Measurements from ENCODE around the gene FOCAD. TPM values are rescaled to one million over a fixed set of nuclear protein-coding genes. Genes with fewer than 3 reads are reported as not detected.

Gene FOCAD
- total RNA-seq, 1 donor from 2014 or later, result 146 TPM

DNA sequence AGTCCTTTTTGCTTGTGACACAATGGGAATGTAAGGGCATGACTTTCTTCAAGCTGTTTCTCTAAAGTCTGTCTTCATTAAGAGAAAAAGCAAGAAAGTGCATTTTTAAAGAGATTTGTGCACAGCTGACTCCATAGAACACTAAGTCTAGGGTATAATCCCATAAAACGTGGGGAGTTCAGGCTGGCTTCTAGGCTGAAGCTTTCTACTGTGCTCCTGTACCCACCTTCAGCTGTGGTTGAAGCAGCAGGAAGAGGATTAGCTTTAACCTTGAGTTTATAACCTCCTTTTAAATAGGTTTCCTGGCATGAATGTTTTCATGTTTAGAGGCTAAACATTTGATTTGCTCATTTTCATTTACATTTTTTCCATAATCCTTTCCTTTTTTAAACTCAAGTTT, 220.9 kb downstream of the FOCAD start:
- Mint-ChIP-seq H3K27ac (no peak overlapping the region), H3K27me3 (ENCODE audit: insufficient read depth, low read depth) (no peaks in the 10 kb centered on the region), H3K4me1 (peaks cover 20% of the 10 kb centered on the region), H3K36me3 (no peaks in the 10 kb centered on the region), H3K9me3 (no peaks in the 10 kb centered on the region), H3K4me3 (no peak overlapping the region)
- DNase-seq (ENCODE audit: low spot score), result no peak
- TF ChIP-seq EZH2phosphoT487 (IDR thresholded peaks at IDR 0.05) (no peak), EZH2 (IDR thresholded peaks at IDR 0.05) (no peak)
- TF ChIP-seq, protein P1, sequence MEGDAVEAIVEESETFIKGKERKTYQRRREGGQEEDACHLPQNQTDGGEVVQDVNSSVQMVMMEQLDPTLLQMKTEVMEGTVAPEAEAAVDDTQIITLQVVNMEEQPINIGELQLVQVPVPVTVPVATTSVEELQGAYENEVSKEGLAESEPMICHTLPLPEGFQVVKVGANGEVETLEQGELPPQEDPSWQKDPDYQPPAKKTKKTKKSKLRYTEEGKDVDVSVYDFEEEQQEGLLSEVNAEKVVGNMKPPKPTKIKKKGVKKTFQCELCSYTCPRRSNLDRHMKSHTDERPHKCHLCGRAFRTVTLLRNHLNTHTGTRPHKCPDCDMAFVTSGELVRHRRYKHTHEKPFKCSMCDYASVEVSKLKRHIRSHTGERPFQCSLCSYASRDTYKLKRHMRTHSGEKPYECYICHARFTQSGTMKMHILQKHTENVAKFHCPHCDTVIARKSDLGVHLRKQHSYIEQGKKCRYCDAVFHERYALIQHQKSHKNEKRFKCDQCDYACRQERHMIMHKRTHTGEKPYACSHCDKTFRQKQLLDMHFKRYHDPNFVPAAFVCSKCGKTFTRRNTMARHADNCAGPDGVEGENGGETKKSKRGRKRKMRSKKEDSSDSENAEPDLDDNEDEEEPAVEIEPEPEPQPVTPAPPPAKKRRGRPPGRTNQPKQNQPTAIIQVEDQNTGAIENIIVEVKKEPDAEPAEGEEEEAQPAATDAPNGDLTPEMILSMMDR (IDR thresholded peaks at IDR 0.05), result no peak
- no peak overlapping the region for H3K4me3 ChIP-seq
- H2AFZ ChIP-seq (replicated peaks), result no peak overlapping the region
- no peaks in the 10 kb centered on the region for H3F3A ChIP-seq (ENCODE audit: low read depth)
- no peaks in the 10 kb centered on the region for H3K27me3 ChIP-seq
- H3K79me2 ChIP-seq (ENCODE audit: low read depth), result no peaks in the 10 kb centered on the region
- H3K36me3 ChIP-seq, result no peaks in the 10 kb centered on the region
- peaks cover 10% of the 10 kb centered on the region for H3K4me1 ChIP-seq
- no peak overlapping the region for H3K4me2 ChIP-seq
- no peak overlapping the region for H3K9ac ChIP-seq
- no peaks in the 10 kb centered on the region for H4K20me1 ChIP-seq (ENCODE audit: low read depth)
- H3K27ac ChIP-seq, result no peak overlapping the region
- no peaks in the 10 kb centered on the region for H3K9me3 ChIP-seq (ENCODE audit: low read depth)

DNA sequence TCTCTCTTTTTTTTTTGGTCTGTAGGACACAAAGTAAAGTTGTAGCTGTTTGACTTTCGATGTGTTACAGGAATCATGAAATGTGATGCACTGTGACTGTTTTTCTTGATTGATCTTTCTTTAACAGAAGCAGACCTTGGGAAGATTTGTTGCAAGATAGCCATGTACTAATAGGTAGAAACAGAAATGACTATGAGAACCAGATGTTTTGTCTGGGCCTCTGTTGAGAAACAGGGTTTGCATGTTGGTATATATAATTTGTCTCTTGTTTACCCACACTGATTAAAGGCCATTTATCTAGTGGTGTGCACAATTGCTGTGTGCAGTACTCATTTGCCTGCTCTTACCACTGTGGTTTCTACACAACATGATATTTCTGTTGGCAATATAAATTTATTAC, 222.3 kb downstream of the FOCAD start:
- Histone ChIP-seq H3K27ac (no peak overlapping the region), H3K36me3 (no peaks in the 10 kb centered on the region), H3K27me3 (no peaks in the 10 kb centered on the region), H3K4me2 (no peak overlapping the region), H2AFZ (replicated peaks) (no peak overlapping the region), H3K9ac (no peak overlapping the region), H3K4me1 (peaks cover 10% of the 10 kb centered on the region), H3K4me3 (no peak overlapping the region), H4K20me1 (ENCODE audit: low read depth) (no peaks in the 10 kb centered on the region), H3F3A (ENCODE audit: low read depth) (no peaks in the 10 kb centered on the region), H3K79me2 (ENCODE audit: low read depth) (no peaks in the 10 kb centered on the region), H3K9me3 (ENCODE audit: low read depth) (no peaks in the 10 kb centered on the region)
- Mint-ChIP-seq H3K9me3 (no peaks in the 10 kb centered on the region), H3K36me3 (peaks cover 3% of the 10 kb centered on the region), H3K4me1 (peaks cover 28% of the 10 kb centered on the region), H3K4me3 (no peak overlapping the region), H3K27me3 (ENCODE audit: insufficient read depth, low read depth) (no peaks in the 10 kb centered on the region), H3K27ac (no peak overlapping the region)
- no peak for DNase-seq (ENCODE audit: low spot score)
- TF ChIP-seq, protein P1 (IDR thresholded peaks at IDR 0.05), result no peak
- TF ChIP-seq EZH2phosphoT487 (IDR thresholded peaks at IDR 0.05), result no peak
- TF ChIP-seq EZH2 (IDR thresholded peaks at IDR 0.05), result no peak

DNA sequence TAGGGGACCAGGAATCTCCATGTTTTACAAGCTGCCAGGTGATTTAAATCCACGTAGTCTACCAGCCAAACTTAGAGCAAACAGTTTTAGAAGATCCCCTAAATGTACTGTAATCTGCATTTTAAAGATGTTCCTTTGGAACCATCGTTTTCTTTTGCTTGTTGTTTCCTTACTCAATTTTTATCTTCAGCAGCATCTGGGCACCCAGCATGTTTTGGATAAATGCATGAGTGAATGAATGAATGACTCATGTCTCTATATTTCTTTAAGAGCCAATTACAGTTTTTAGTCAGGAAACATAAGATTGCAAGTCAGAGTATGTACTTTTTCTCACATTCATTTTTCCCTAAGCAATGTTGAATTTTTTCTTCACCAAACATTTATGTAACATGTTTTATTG, 224.4 kb downstream of the FOCAD start:
- Histone ChIP-seq H3F3A (ENCODE audit: low read depth) (no peaks in the 10 kb centered on the region), H4K20me1 (ENCODE audit: low read depth) (no peaks in the 10 kb centered on the region), H3K4me3 (no peak overlapping the region), H3K9ac (no peak overlapping the region), H3K36me3 (no peaks in the 10 kb centered on the region), H3K27me3 (no peaks in the 10 kb centered on the region), H3K9me3 (ENCODE audit: low read depth) (no peaks in the 10 kb centered on the region), H3K27ac (no peak overlapping the region), H3K4me1 (peaks cover 3% of the 10 kb centered on the region), H3K4me2 (no peak overlapping the region), H2AFZ (replicated peaks) (no peak overlapping the region), H3K79me2 (ENCODE audit: low read depth) (no peaks in the 10 kb centered on the region)
- Mint-ChIP-seq H3K9me3 (no peaks in the 10 kb centered on the region), H3K36me3 (peaks cover 9% of the 10 kb centered on the region), H3K27me3 (ENCODE audit: insufficient read depth, low read depth) (no peaks in the 10 kb centered on the region), H3K27ac (no peak overlapping the region), H3K4me3 (no peak overlapping the region), H3K4me1 (peaks cover 28% of the 10 kb centered on the region)
- TF ChIP-seq EZH2 (IDR thresholded peaks at IDR 0.05), result no peak
- TF ChIP-seq, protein P1 (IDR thresholded peaks at IDR 0.05), result no peak
- no peak for TF ChIP-seq EZH2phosphoT487 (IDR thresholded peaks at IDR 0.05)
- DNase-seq (ENCODE audit: low spot score), result no peak

All from neural progenitor cell (in vitro differentiated cells).